SH-SY5Y (cell line): ENCODE results near the gene SPACA6.

Experiments used
- GATA2 ChIP-seq: IDR thresholded peaks from 2 replicates; pipeline ENCODE4 v1.6.1; 2011; ENCODE audit warnings: mild to moderate bottlenecking, low read depth, low read length
- GATA3 ChIP-seq: IDR thresholded peaks from 2 replicates; pipeline ENCODE4 v1.6.1; 2011; ENCODE audit warnings: low read depth, mild to moderate bottlenecking, low read length, moderate library complexity

DNA sequence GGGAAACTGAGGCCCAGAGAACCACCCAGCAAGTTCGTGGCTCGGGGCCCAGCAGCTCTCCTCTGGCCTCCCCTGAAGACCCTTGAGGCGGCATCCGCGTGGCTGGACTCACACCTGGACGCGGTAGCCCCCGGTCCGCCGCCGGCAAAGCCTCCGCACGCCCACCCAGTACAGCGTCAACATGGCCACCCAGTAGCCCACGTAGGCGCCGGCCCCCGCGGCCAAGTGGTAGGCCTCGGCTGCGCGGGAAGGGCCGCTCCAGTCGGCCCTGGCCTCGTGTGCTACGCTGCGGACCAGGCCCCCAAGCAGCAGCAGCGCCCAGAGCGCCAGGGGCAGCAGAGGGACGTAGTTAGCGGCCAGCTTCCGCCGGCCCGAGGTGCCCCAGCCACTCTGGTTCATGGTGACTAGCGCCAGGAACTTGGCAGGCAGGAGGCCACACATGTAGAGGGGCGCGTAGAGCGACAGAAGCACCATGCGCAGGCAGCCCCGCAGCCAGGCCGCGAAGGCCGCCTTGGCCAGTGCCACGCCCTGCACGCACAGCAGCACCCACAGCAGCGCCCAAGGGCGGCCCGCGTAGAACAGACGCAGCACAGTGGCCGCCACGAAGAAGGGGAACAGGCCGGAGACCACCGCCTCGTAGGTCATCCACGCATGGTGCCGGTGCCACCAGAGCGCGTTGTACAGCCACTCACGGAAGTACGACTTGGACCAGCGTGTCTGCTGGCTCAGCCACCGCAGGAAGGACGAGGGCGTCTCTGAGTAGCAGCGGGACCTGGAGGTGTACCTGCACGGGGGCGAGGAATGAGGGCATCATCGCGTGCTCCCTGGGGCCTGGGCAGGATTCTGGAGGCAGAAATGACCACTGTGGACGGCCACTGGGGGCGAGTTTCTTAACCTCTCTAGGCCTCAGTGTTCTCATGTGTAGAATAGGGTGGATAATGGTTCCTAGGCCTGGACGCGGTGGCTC lies 20.5 kb downstream of the SPACA6 start:
- no peak for TF ChIP-seq GATA2
- no peak for TF ChIP-seq GATA3
